ENCODE results near the gene EFNA1.

Gene EFNA1

DNA sequence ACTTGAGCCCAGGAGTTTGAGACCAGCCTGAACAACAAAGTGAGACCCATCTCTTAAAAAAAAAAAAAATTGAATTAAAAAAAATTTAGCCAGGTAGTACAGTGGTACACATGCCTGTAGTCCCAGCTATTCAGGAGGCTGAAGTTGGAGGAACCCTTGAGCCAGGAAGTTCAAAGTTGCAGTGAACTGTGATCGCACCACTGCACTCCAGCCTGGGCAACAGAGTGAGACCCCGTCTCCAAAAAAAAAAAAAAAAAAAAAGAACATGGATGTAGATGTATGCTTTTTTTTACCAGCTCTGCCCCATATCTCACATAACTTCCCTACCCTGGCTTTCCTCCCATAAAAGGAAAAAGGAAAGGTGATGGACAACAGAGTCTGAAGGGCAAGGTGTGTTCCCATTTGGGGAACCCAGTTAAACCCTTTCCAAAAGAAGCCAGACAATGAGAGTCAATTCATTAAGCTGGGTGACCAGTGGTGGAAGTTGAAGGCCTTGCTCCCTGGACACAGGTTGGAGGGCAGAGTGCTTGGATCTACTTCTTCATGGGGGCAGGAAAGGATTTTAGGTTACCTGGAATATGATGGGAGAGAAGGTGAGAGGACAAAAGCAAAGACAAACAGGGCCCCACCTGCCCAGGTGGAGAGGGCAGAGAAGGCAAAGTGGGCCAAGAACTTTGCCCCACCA is 42.6 kb downstream of the EFNA1 start:
- DNase-seq (ENCODE audit: low read depth, low spot score), result no peak
- H3K4me3 ChIP-seq (ENCODE audit: low read length), result no peak overlapping the region

DNA sequence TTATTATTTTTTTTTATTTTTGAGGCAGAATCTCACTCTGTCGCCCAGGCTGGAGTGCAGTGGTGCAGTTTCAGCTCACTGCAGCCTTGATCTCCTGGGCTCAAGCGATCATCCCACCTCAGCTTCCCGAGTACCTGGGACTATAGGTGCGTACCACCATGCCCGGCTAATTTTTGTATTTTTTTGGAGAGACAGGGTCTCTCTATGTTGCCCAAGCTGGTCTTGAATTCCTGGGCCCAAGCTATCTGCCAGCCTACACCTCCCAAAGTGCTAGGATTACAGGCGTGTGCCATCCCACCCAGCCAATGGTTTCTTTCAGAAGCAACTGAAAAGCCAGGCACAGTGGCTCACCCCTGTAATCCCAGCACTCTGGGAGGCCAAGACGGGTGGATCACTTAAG is 43.1 kb downstream of the EFNA1 start:
- no peak for DNase-seq (ENCODE audit: low read depth, low spot score)
- no peak overlapping the region for H3K4me3 ChIP-seq (ENCODE audit: low read length)

GRCh38 chr1:155171836-155172731 is 44.4 kb downstream of the EFNA1 start:
- no peak for DNase-seq (ENCODE audit: low read depth, low spot score)

DNA sequence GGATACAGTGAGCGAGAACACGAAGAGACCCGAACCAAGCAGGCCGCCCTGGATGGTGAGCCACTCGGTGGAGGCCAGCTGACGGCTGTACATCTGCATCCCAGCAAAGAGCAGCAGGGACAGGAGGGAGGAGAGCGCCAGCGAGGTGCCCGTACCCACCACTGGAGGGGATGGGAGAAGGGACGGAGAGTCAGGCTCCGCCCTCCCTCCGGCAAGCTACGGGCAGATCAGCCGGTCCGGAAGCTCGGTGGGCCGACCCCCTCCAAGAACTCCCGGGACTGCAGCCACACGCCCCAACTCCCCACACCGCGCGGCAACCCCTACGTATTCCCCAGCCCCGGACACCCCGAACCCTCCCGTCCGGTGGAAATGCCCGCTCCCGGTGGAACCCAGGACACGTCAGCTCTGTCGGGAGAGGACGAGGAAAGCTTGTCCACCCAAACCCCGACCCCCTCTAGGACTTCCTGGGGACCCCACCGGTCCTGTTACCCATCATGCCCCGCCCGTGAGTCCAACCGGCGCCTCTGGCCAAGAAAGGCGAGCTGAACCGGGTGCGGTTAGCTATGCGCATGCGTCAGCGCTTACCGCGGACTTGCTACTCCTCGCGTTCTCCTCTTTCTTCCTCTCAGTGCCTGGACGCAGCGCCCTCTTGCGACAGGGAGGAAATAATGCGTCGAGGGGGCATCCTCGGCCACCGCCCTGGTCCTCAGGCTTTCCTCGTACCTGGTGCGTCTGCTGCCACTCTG is 45.2 kb downstream of the EFNA1 start, which contains the start of gene KRTCAP2:
Gene KRTCAP2, minus strand, starts transcription at position 573 of the 746 bp plus-strand sequence. Its CDS starts 80 bp downstream, at position 493.
- peak; percentile 94 for DNase-seq (ENCODE audit: low read depth, low spot score)
- peak within 1 kb of the TSS; percentile 94 for H3K4me3 ChIP-seq (ENCODE audit: low read length)

More at GRCh38 chr1:155171836-155172731, 44.4 kb downstream of the EFNA1 start:
- peak overlapping the region; percentile 94 for H3K4me3 ChIP-seq (ENCODE audit: low read length)

DNA sequence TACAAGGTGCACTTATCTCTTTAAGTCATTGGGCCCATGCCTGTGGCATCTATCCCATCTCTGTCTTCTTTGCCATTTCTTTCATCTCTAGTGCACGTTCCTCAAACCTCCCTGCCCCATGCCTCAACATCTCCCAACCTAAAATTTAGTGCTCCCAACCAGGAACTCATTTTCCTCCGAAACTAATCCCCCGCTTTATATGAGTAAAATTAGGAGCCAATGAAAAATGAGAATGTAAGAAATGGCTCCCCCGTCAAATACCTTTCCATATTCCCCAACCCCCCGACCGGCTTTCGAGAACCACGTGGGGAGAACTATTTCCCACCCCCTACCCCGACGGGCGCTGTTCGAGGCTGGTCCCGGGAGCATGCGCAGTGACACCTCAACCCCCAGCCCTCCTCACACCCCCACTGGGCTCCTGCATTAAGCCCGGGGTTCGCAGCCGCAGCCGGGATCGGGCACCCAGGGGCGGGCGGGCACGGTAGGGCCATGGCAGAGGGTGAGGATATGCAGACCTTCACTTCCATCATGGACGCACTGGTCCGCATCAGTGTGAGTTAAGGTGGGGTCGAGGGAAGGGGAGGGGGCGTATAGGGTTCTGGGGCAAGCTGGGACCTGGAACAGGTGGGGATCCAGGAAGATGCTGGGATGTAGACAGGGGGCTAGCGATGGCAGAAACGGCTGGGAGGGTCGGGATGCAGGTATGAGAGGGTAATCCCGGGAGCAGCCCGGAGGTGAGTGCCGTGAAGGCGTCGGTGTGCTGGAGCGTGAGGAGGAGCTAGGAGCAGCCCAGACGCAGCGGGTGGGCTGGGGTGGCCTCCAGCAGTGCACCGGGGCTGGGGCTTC is 46.0 kb downstream of the EFNA1 start, which contains the start of gene TRIM46:
Gene TRIM46, plus strand, starts transcription at position 372 of the 846 bp plus-strand sequence. Its CDS starts 118 bp downstream, at position 490.
- peak within 1 kb of the TSS; percentile 94 for H3K4me3 ChIP-seq (ENCODE audit: low read length)
- DNase-seq (ENCODE audit: low read depth, low spot score), result peak; percentile 76

DNA sequence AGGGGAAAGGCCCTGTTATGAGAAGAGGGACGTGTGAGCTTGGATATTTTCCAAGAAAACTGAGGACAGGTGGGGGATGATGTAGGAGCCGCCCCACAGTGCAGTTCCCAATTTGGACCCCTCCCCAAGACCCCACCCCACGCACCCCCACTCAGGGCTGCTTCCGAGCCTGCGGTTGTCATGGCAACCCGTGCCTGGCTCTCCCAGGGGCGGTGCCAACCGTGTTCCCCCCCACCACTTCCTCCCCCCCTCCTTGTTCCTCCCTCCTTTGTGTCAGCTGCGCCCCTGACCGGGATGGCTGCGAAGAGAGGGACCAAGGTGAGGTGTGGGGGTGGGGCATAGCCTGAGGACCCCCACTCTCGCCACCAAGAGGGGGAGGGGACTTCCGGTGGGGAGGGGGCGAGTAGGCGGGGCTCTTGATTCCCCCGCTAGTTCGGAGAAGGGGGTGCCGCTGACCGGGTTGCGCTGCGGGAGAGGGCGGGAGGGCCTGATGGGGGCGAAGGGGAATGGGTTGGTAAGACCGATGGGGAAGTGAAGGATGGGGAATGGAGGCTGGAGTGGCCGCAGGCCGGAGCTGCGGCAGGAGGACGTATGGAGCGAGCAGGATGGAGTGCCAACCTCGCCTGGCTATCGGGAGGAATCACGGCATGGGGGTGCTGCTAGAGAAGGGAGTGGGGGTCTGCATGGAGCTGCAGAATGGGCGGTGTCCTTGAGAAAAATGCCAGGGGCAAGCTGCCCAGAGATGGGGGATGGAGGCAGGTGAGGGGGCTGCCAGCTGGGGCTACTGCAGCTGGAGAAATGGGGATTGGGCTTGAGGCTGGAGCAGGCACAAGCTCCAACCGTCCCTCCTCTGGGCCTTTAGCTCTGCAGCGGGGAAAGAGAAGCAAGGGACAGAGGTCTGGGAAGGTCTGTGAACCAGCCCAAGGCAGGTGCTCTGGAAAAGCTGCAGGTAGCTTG is 46.9 kb downstream of the EFNA1 start:
- H3K4me3 ChIP-seq (ENCODE audit: low read length), result peak overlapping the region; percentile 94

DNA sequence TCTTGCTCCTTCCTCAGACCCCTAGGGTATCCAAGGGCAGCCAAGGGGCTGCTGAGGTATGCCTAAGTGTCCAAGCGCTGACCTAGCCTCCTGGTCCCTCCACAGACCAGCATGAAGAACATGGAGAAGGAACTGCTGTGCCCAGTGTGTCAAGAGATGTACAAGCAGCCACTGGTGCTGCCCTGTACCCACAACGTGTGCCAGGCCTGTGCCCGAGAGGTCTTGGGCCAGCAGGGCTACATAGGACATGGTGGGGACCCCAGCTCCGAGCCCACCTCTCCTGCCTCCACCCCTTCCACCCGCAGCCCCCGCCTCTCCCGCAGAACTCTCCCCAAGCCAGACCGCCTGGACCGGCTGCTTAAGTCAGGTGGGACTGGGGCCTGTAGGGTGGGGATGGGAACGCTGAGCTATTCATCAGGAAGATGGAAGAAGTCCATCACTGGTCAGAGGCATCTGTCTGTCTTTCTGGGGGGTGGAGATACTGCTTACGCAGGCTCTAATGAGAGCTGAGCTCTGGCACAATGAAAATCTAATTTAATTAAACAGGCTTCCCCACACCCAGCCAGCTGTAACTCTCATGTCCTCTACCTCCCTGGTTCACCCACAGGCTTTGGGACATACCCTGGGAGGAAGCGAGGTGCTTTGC is 47.7 kb downstream of the EFNA1 start:
- DNase-seq (ENCODE audit: low read depth, low spot score), result no peak
- peak overlapping the region; percentile 94; the same call in 1 of the 2 replicates for H3K4me3 ChIP-seq (ENCODE audit: low read length)

More for the DNA sequence above, 46.9 kb downstream of the EFNA1 start:
- peak; percentile 63 for DNase-seq (ENCODE audit: low read depth, low spot score)

DNA sequence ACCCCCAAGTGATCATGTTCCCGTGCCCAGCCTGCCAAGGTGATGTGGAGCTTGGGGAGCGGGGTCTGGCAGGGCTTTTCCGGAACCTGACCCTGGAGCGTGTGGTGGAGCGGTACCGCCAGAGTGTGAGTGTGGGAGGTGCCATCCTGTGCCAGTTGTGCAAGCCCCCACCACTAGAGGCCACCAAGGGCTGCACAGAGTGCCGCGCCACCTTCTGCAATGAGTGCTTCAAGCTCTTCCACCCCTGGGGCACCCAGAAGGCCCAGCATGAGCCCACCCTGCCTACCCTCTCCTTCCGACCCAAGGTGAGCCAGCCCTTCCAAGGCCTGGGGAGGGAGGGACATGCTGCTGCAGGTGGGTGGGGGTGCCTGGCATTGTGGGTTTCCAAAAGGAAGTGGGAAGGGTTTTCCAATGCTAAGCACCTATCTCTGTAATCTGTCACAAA is 48.3 kb downstream of the EFNA1 start:
- H3K4me3 ChIP-seq (ENCODE audit: low read length), result no peak overlapping the region
- peak; percentile 41 for DNase-seq (ENCODE audit: low read depth, low spot score)

GRCh38 chr1:155176544-155177071 is 48.9 kb downstream of the EFNA1 start:
- H3K4me3 ChIP-seq (ENCODE audit: low read length), result no peak overlapping the region
- peak; percentile 76 for DNase-seq (ENCODE audit: low read depth, low spot score)

GRCh38 chr1:155177192-155177917 is 49.7 kb downstream of the EFNA1 start:
- H3K4me3 ChIP-seq (ENCODE audit: low read length), result no peak overlapping the region
- no peak for DNase-seq (ENCODE audit: low read depth, low spot score)

DNA sequence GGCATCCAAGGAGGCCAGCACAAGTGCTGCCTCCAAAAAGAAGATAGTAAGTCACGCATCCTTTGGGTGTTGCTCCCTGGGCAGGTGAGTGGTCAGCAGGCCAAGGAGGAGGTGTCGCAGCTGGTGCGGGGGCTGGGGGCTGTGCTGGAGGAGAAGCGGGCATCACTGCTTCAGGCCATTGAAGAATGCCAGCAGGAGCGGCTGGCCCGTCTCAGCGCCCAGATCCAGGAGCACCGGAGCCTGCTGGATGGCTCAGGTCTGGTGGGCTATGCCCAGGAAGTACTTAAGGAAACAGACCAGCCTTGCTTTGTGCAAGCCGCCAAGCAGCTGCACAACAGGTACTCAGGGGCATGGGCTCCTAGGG is 50.2 kb downstream of the EFNA1 start:
- DNase-seq (ENCODE audit: low read depth, low spot score), result no peak
- no peak overlapping the region for H3K4me3 ChIP-seq (ENCODE audit: low read length)

- no peak for DNase-seq (ENCODE audit: low read depth, low spot score)
- no peak overlapping the region for H3K4me3 ChIP-seq (ENCODE audit: low read length)
Measured at GRCh38 chr1:155178441-155179111, 50.9 kb downstream of the EFNA1 start.

- no peak overlapping the region for H3K4me3 ChIP-seq (ENCODE audit: low read length)
- DNase-seq (ENCODE audit: low read depth, low spot score), result no peak
Measured at GRCh38 chr1:155179112-155180031, 51.7 kb downstream of the EFNA1 start.

DNA sequence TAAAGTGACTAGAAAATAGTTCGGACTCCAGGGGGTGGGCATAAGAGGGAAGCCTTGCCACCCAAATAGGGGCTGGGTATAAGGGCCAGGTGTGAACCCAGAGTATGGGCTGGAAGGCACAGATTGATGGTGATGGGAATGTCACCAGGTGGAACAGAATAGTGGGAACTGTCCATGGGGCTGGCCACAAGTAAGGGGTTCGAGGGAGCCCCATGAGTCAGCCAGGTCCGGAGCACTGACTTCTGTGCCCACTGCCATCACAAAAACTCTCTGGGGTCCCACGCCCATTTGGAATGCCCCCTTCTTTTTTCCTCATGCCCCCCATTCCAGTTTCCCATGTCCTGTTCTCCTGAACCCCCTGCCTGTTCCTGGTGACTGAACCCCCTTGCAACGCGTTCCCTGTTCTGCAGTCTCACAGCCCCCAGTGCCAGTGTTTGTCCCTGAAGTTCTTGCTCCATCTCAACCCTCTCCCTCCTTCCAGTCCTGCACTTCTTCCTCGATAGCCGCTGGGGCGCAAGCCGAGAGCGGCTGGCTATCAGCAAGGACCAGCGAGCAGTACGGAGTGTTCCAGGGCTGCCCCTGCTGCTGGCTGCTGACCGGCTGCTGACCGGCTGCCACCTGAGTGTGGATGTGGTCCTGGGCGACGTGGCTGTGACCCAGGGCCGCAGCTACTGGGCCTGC is 53.8 kb downstream of the EFNA1 start:
- H3K4me3 ChIP-seq (ENCODE audit: low read length), result no peak overlapping the region
- DNase-seq (ENCODE audit: low read depth, low spot score), result no peak
